IPS-18c (cell line): ENCODE measurements around the gene TATDN3.
"Not testable (repeated sequence)": the region's sequence is repeated elsewhere in the genome, so short reads cannot be mapped to it uniquely, and the experiment has no call there.

Experiments
- H3K4me3 ChIP-seq: 2 replicates; pipeline ENCODE4 v1.7.0; 2013; ENCODE audit warnings: low read depth, mild to moderate bottlenecking, low read length, moderate library complexity; ENCODE audit not compliant: insufficient read depth
- H3K9me3 ChIP-seq: one replicate; pipeline ENCODE4 v1.6.1; 2013; ENCODE audit warnings: mild to moderate bottlenecking, low read length, moderate library complexity; ENCODE audit not compliant: control insufficient read depth, insufficient read depth

The TATDN3 gene

DNA sequence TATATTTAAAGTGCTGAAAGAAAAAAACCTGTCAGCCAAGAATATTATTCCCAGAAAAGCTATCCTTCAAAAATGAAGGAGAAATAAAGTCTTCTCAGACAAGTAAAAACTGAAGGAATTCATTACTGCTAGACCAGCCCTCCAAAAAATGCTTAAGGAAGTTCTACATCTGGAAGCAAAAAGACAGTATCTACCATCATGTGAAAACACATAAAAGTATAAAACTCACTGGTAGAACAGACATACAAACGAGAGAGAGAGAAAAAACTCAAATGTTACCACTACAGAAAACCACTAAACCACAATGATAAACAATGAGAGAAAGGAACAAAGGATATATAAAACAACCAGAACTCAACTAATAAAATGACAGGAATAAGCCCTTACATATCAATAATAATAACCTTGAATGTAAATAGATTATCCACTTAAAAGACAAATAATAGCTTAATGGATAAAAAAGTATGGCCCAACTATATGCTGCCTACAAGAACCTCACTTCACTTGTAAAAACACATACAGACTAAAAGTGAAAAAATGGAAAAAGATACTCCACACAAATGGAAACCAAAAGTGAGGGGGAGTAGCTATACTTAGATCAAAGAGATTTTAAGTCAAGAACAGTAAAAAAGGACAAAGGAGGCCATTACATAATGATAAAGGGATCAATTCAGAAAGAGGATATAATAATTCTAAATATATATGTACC is 22.1 kb upstream of the TATDN3 start:
- H3K9me3 ChIP-seq: no peaks in the 10 kb centered on the region
- no peak overlapping the region for H3K4me3 ChIP-seq

DNA sequence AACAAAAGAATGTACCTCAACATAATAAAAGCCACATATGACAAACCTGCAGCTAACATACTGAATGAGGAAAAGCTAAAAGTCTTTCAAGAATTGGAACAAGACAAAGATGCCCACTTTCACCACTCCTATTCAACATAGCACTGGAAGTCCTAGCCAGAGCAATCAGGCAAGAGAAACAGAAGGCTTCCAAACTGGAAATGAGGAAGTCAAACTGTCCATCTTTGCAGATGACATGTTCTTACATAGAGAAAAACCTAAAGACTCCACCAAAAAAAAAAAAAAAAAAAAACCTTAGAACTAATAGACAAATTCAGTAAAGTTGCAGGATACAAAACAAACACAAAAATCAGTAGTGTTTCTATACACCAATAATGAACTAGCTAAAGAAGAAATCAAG is 20.4 kb upstream of the TATDN3 start:
- Histone ChIP-seq H3K9me3 (no peaks in the 10 kb centered on the region), H3K4me3 (no peak overlapping the region)

GRCh38 chr1:212773011-212773410 is 18.7 kb upstream of the TATDN3 start:
- no peak overlapping the region for H3K4me3 ChIP-seq
- H3K9me3 ChIP-seq: peaks cover 2% of the 10 kb centered on the region

- peaks cover 2% of the 10 kb centered on the region for H3K9me3 ChIP-seq
- no peak overlapping the region for H3K4me3 ChIP-seq
Observed at GRCh38 chr1:212774584-212774983, 17.1 kb upstream of the TATDN3 start.

DNA sequence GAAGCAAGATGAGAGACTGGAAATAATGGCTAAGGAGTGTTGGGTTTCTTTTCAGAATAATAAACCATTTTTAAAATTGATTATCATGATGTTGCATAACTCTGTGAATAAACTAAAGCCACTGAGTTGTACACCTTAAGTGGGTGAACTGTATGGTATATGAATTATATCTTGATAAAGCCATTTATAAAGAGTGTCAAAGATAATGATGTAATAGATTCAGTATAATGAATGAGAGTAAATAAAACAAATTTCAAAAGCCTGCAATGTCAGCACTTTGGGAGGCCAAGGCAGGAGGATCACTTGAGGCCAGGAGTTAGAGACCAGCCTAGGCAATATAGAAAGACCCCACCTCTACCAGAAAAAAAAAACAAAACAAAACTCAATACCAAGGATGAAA is 16.5 kb upstream of the TATDN3 start:
- peaks cover 2% of the 10 kb centered on the region for H3K9me3 ChIP-seq

DNA sequence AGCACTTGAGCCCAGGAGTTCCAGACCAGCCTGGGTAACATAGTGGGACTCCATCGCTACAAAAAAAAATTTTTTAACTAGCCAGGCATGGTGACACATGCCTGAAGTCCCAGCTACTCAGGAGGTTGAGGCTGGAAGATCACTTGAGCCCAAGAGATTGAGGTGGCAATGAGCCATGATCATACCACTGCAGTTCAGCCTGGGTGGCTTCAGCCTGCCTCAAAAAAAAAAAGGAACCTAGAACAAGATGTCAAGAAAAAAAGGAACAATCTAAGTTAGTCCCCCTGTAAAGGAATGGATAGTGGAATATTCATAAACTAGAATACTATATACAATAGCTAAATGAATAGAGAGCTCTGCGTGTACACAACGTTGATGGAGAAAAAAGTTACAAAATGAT is 14.5 kb upstream of the TATDN3 start:
- Histone ChIP-seq H3K4me3 (no peak overlapping the region), H3K9me3 (peaks cover 2% of the 10 kb centered on the region)

More for the DNA sequence above, 16.5 kb upstream of the TATDN3 start:
- no peak overlapping the region for H3K4me3 ChIP-seq

- not testable (repeated sequence) for H3K9me3 ChIP-seq, H3K4me3 ChIP-seq
Observed at GRCh38 chr1:212779086-212779485, 12.6 kb upstream of the TATDN3 start.

DNA sequence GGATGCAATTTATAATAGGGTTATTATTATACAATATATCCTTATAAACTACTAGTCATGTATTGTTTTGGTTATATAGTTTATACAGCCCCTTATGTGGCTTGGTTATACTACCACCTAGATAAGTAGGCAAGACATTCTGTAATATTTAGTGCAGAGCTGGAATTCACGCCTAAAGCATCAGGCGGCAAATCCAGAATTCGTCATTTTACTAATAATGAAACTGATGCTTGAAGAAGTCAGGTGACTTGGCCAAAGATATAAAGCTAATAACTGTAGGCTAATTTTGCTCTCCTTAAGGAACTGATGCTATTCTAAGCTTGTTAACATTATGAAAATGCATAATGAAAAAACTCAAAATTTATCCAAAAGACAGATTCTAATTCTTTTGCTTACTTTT is 10.9 kb upstream of the TATDN3 start:
- Histone ChIP-seq H3K4me3 (no peak overlapping the region), H3K9me3 (peaks cover 2% of the 10 kb centered on the region)

DNA sequence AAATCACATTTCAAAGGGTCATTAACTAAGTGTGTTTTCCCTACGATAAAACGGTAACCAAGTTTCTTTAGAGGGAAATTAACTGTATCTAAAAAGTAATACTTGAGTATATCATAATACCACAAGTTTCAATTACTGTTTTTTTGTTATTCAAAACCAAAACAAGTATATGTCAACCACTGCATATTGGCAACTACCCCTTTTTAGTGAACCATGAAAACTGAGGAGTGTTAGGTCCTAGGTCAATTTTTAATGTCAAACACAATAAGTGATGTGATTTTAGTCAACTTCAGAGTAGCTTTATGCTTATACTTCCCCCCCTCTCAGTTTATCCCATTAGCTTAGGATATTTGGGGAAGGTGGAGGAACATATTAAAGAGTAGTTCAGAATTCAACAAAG is 10.5 kb upstream of the TATDN3 start:
- no peak overlapping the region for H3K4me3 ChIP-seq
- H3K9me3 ChIP-seq: peaks cover 2% of the 10 kb centered on the region

- Histone ChIP-seq H3K4me3 (no peak overlapping the region), H3K9me3 (peaks cover 2% of the 10 kb centered on the region)
Observed at GRCh38 chr1:212782422-212783154, 9.1 kb upstream of the TATDN3 start.

- H3K9me3 ChIP-seq: no peaks in the 10 kb centered on the region
Observed at GRCh38 chr1:212783976-212784375, 7.7 kb upstream of the TATDN3 start.

DNA sequence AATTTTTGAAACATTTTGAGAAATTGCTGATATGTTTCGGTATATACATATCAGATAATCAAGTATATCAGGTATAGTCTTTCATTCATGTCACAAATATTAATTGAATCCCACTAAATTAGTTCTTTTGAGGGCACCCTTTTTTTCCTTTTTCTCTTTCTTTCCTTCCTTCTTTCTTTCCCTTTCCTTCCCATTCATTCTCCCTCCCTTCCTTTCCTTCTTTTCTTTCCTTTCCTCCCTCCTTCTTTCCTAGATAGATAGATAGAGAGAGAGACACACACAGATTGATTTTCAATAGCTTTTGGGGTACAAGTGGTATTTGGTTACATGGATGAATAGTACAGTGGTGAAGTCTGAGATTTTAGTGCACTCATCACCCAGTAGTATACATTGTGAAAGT is 5.8 kb upstream of the TATDN3 start:
- Histone ChIP-seq H3K4me3 (no peak overlapping the region), H3K9me3 (no peaks in the 10 kb centered on the region)

More at GRCh38 chr1:212783976-212784375, 7.7 kb upstream of the TATDN3 start:
- no peak overlapping the region for H3K4me3 ChIP-seq

GRCh38 chr1:212791261-212791675 is 426 bp upstream of the TATDN3 start:
- Histone ChIP-seq H3K4me3 (peak overlapping the region; percentile 78), H3K9me3 (no peaks in the 10 kb centered on the region)

GRCh38 chr1:212792396-212792908 is 758 bp downstream of the TATDN3 start:
- Histone ChIP-seq H3K4me3 (peak overlapping the region; percentile 78), H3K9me3 (no peaks in the 10 kb centered on the region)

GRCh38 chr1:212794561-212795014 is 2.9 kb downstream of the TATDN3 start:
- H3K4me3 ChIP-seq: no peak overlapping the region
- H3K9me3 ChIP-seq: no peaks in the 10 kb centered on the region

- no peak overlapping the region for H3K4me3 ChIP-seq
- no peaks in the 10 kb centered on the region for H3K9me3 ChIP-seq
Observed at GRCh38 chr1:212797681-212798080, 6.0 kb downstream of the TATDN3 start.

GRCh38 chr1:212805767-212806166 is 14.1 kb downstream of the TATDN3 start:
- Histone ChIP-seq H3K9me3 (no peaks in the 10 kb centered on the region), H3K4me3 (no peak overlapping the region)
